GM12878 (cell line): ENCODE results near the gene ENGASE. TPM values are rescaled to one million over a fixed set of nuclear protein-coding genes. Genes with fewer than 3 reads are reported as not detected.

Experiments used
- ATAC-seq: fragments of 200-7000 bp; cut with Tn5 transposase; 3 replicates; pipeline ENCODE4 v1.9.1; 2020; ENCODE audit warnings: mild to moderate bottlenecking, moderate library complexity
- BruUV-seq: library from RNA; stranded (reverse); fragments of 400-500 nt; replicated peaks from 2 replicates; lab custom pipeline; 2021; lab: Mats Ljungman, UMichigan
- CTCF ChIA-PET: fragments of 300-600 bp; sonication (Branson Sonifier 250); formaldehyde crosslinking; extraction: SDS; loops from one replicate; lab custom pipeline; 2021; ENCODE audit warnings: inconsistent platforms; lab: Yijun Ruan, JAX
- POLR2A ChIA-PET: fragments of 350-600 bp; formaldehyde crosslinking; extraction: SDS; loops from one replicate; lab custom pipeline; 2021; ENCODE audit warnings: inconsistent platforms; lab: Charles Lee
- RAD21 ChIA-PET: fragments of 300-600 bp; sonication (Branson Sonifier 250); formaldehyde crosslinking; loops from one replicate; lab custom pipeline; 2023; ENCODE audit warnings: antibody characterized with exemption; ENCODE audit not compliant: unreplicated experiment; lab: Charles Lee
- SMC1A ChIA-PET: fragments of 300-600 bp; sonication (Branson Sonifier 250); formaldehyde crosslinking; loops from one replicate; lab custom pipeline; 2023; ENCODE audit not compliant: unreplicated experiment, uncharacterized antibody; lab: Charles Lee
- DNase-seq: peaks from one replicate; pipeline ENCODE4 v3.0.0-alpha.2; 2011; ENCODE audit warnings: low read depth, low spot score
- FAIRE-seq: peaks from 3 replicates; lab custom pipeline; 2011; peaks lifted over from hg19 to GRCh38; lab: Jason Lieb, UNC
- H2AFZ ChIP-seq: 2 replicates; pipeline ENCODE4 v1.6.0; 2011; ENCODE audit warnings: low read depth, low read length, control low read depth; ENCODE audit not compliant: control insufficient read depth
- H3K27ac ChIP-seq: 2 replicates; pipeline ENCODE4 v1.5.1; 2011; ENCODE audit warnings: control low read depth; ENCODE audit not compliant: control insufficient read depth, insufficient read depth
- H3K27me3 ChIP-seq, 2 experiments: replicated peaks in 1 of 2; 2 replicates each; pipeline versions ENCODE4 v1.6.0 to v1.6.1; 2011; ENCODE audit warnings: low read length in 1 of 2; ENCODE audit not compliant: control insufficient read depth in 2 of 2, insufficient read depth in 2 of 2
- H3K36me3 ChIP-seq, 2 experiments: 2 replicates each; pipeline ENCODE4 v1.5.1; 2011; ENCODE audit warnings: low read length in 1 of 2; ENCODE audit not compliant: control insufficient read depth in 2 of 2, insufficient read depth in 2 of 2
- H3K4me1 ChIP-seq: 2 replicates; pipeline ENCODE4 v1.6.1; 2011; ENCODE audit warnings: mild to moderate bottlenecking, low read length, moderate library complexity, mixed read lengths; ENCODE audit not compliant: control insufficient read depth, insufficient read depth
- H3K4me2 ChIP-seq: 2 replicates; pipeline ENCODE4 v1.6.0; 2011; ENCODE audit warnings: control low read depth; ENCODE audit not compliant: control insufficient read depth, insufficient read depth
- H3K4me3 ChIP-seq: fragments of 200-600 bp; sonication (generic); 2 replicates; pipeline ENCODE4 v1.5.1; 2016
- H3K79me2 ChIP-seq: 2 replicates; pipeline ENCODE4 v1.6.0; 2011; ENCODE audit warnings: low read length; ENCODE audit not compliant: control insufficient read depth, insufficient read depth
- H3K9ac ChIP-seq: 2 replicates; pipeline ENCODE4 v1.8.0; 2011; ENCODE audit warnings: low read length, control low read depth, mixed read lengths; ENCODE audit not compliant: control insufficient read depth, insufficient read depth
- H3K9me3 ChIP-seq: replicated peaks from 3 replicates; pipeline ENCODE4 v1.5.1; 2011; ENCODE audit warnings: mild to moderate bottlenecking, low read length; ENCODE audit not compliant: control insufficient read depth, insufficient read depth
- H4K20me1 ChIP-seq: 2 replicates; pipeline ENCODE4 v1.6.0; 2011; ENCODE audit not compliant: control insufficient read depth, insufficient read depth
- FOXM1 ChIP-seq: IDR thresholded peaks from 2 replicates; pipeline ENCODE4 v1.6.1; 2012; ENCODE audit warnings: low read depth, mild to moderate bottlenecking, inconsistent platforms, low read length, moderate library complexity
- KLF5 ChIP-seq: fragments of 450-650 bp; IDR thresholded peaks from 2 replicates; pipeline ENCODE4 v1.6.1; 2014; ENCODE audit warnings: mild to moderate bottlenecking; ENCODE audit not compliant: partially characterized antibody
- WGBS: methylation state at CpG from one replicate; pipeline ENCODE4 v1.1.6; 2016; ENCODE audit warnings: low lambda C conversion rate; ENCODE audit not compliant: insufficient replicate concordance, insufficient coverage; ENCODE audit errors: missing lambda C conversion rate; 5-methylcytosine and 5-hydroxymethylcytosine counted together
- in situ Hi-C: fragments of 300-500 bp; cut with MboI; formaldehyde crosslinking; loops from 9 replicates; pipeline ENCODE4 v1.14.3; 2018; ENCODE audit warnings: mixed read lengths
- intact Hi-C: fragments of 100-400 bp; cut with micrococcal nuclease; formaldehyde crosslinking; loops from one replicate; pipeline ENCODE4 v1.14.2; 2022; ENCODE audit not compliant: unreplicated experiment
- polyA plus RNA-seq, 11 experiments: library from polyadenylated mRNA; depleted of rRNA in 4 of 11; unstranded in 6 of 11; stranded (reverse) in 5 of 11; fragments of >200 nt; fragmentation: Nextera tagmentation in 4 of 11; fragmentation: Illumina TruSeq in 1 of 11; extraction: Ambion mirVana in 4 of 11; extraction: Trizol in 1 of 11; gene quantifications; 1 replicate in 1 of 11; 2 replicates in 10 of 11; pipeline versions ENCODE4 v1.2.1 to v1.2.3, GENCODE V29; 2011 to 2016; ENCODE audit warnings: inconsistent platforms in 2 of 11, missing spikeins in 2 of 11, low read depth in 1 of 11
- total RNA-seq, 4 experiments: library from RNA; depleted of rRNA in 3 of 4; stranded (reverse); fragments of >200 nt in 3 of 4; fragmentation: Illumina TruSeq in 1 of 4; extraction: Trizol in 1 of 4; gene quantifications; 2 replicates each; pipeline versions ENCODE4 v1.2.1 to v1.2.3, GENCODE V29; 2013 to 2021
- TF ChIP-seq, protein P1 (sequence below): IDR thresholded peaks from 2 replicates; pipeline ENCODE4 v1.6.1; 2012; ENCODE audit warnings: low read length, inconsistent platforms

Gene ENGASE
- total and polyA plus RNA-seq, 10 of the 15 experiments (the other 5 are each of a cell fraction or from before 2014, with no cell fraction given): 0.18 to 28.9 (median 10.5) TPM

GRCh38 chr17:79031996-79032875, 42.4 kb upstream of the ENGASE start:
- intact Hi-C loops: no loop called here
- RAD21 ChIA-PET: no interaction called here
- 34% methylated on average over 23 of the region's 26 CpGs for WGBS

More at GRCh38 chr17:79031996-79032875, 42.4 kb upstream of the ENGASE start:
- DNase-seq: no peak
- in situ Hi-C loops: no loop called here
- Histone ChIP-seq H3K4me2 (no peak overlapping the region), H3K27ac (no peak overlapping the region), H3K27me3 (peaks cover 4% of the 10 kb centered on the region in 2 experiments), H3K36me3 (no peaks in the 10 kb centered on the region), H3K4me1 (no peaks in the 10 kb centered on the region), H4K20me1 (no peaks in the 10 kb centered on the region), H3K79me2 (no peaks in the 10 kb centered on the region), H2AFZ (no peak overlapping the region), H3K9me3 (no peaks in the 10 kb centered on the region), H3K9ac (no peak overlapping the region), H3K4me3 (no peak overlapping the region)
- TF ChIP-seq FOXM1 (no peak), KLF5 (no peak)
- TF ChIP-seq, protein P1, sequence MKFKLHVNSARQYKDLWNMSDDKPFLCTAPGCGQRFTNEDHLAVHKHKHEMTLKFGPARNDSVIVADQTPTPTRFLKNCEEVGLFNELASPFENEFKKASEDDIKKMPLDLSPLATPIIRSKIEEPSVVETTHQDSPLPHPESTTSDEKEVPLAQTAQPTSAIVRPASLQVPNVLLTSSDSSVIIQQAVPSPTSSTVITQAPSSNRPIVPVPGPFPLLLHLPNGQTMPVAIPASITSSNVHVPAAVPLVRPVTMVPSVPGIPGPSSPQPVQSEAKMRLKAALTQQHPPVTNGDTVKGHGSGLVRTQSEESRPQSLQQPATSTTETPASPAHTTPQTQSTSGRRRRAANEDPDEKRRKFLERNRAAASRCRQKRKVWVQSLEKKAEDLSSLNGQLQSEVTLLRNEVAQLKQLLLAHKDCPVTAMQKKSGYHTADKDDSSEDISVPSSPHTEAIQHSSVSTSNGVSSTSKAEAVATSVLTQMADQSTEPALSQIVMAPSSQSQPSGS: no peak
- no TSS peak for BruUV-seq
- no peak for ATAC-seq
- SMC1A ChIA-PET: no interaction called here
- CTCF ChIA-PET: interaction anchor here (0.8 to 1.3 kb wide), 3 partner anchors 10 to 13 kb away, joined by 3 to 4 read pairs (median 3); no protein-coding TSS in a partner anchor
- no peak for FAIRE-seq
- POLR2A ChIA-PET: no interaction called here
